Measurements from ENCODE around the gene TSC2. TPM values are rescaled to one million over a fixed set of nuclear protein-coding genes. Genes with fewer than 3 reads are reported as not detected.
"Not testable (repeated sequence)": the region's sequence is repeated elsewhere in the genome, so short reads cannot be mapped to it uniquely, and the experiment has no call there.

The TSC2 gene
- polyA plus RNA-seq, 1 donor (not counting 4 experiments of a cell fraction or from before 2014, with no cell fraction given): 22.6 TPM

GRCh38 chr16:2121325-2121724 is 73.5 kb downstream of the TSC2 start:
- Histone ChIP-seq H3K4me3 (ENCODE audit: control insufficient read depth in 2 of 3, extremely low read depth in 1 of 3, insufficient read depth in 2 of 3, low read depth in 1 of 3, low read length in 3 of 3) (peak overlapping the region in 1 of 3 experiments; percentile 48), H3K27ac (ENCODE audit: control insufficient read depth, insufficient read depth, low read length) (peak overlapping the region; percentile 33), H3K4me1 (ENCODE audit: control insufficient read depth, extremely low read depth, insufficient read depth, low read length) (peaks cover 34% of the 10 kb centered on the region), H3K79me2 (ENCODE audit: control insufficient read depth, insufficient read depth, low read length) (peaks cover 32% of the 10 kb centered on the region), H3K9ac (ENCODE audit: control insufficient read depth, extremely low read depth, insufficient read depth, low read length) (peak overlapping the region; percentile 36), H3K4me2 (ENCODE audit: control insufficient read depth, extremely low read depth, insufficient read depth, low read depth, low read length) (peak overlapping the region; percentile 44)
- H3K36me3 ChIP-seq (ENCODE audit: control insufficient read depth in 2 of 2, extremely low read depth in 1 of 2, insufficient read depth in 2 of 2, low read length in 2 of 2); H2AFZ ChIP-seq (ENCODE audit: control insufficient read depth, low read length); H3K9me3 ChIP-seq (ENCODE audit: control insufficient read depth, low read depth, low read length); H3K27me3 ChIP-seq (ENCODE audit: control insufficient read depth, extremely low read depth, insufficient read depth, low read length); H4K20me1 ChIP-seq (ENCODE audit: control insufficient read depth, extremely low read depth, insufficient read depth, low read length); dilution Hi-C loops (cut with MboI; ENCODE audit: extremely low pct_ligation_motif_present, low sequenced_read_pairs); DNase-seq (ENCODE audit: low read depth, low spot score); H3K9me1 ChIP-seq (ENCODE audit: control insufficient read depth, extremely low read depth, insufficient read depth, low read length): not testable (repeated sequence)
- peak; percentile 43 to 57 (median 50) for TF ChIP-seq CTCF (optimal IDR thresholded peaks at IDR 0.05 in 1 of 3, IDR thresholded peaks at IDR 0.05 in 1 of 3, conservative IDR thresholded peaks at IDR 0.05 in 1 of 3; ENCODE audit: extremely low read depth in 1 of 3, insufficient read depth in 2 of 3, low read length in 3 of 3)
- FAIRE-seq: peak; percentile 79

- Histone ChIP-seq H3K27me3 (ENCODE audit: control insufficient read depth, extremely low read depth, insufficient read depth, low read length) (no peaks in the 10 kb centered on the region), H3K4me1 (ENCODE audit: control insufficient read depth, extremely low read depth, insufficient read depth, low read length) (peaks cover 39% of the 10 kb centered on the region), H3K27ac (ENCODE audit: control insufficient read depth, insufficient read depth, low read length) (peak overlapping the region; percentile 33), H3K4me3 (ENCODE audit: control insufficient read depth in 2 of 3, extremely low read depth in 1 of 3, insufficient read depth in 2 of 3, low read depth in 1 of 3, low read length in 3 of 3) (peak overlapping the region in 2 of 3 experiments; percentile 1 to 48), H2AFZ (ENCODE audit: control insufficient read depth, low read length) (no peak overlapping the region), H3K4me2 (ENCODE audit: control insufficient read depth, extremely low read depth, insufficient read depth, low read depth, low read length) (peak overlapping the region; percentile 44), H4K20me1 (ENCODE audit: control insufficient read depth, extremely low read depth, insufficient read depth, low read length) (peaks cover 2% of the 10 kb centered on the region), H3K79me2 (ENCODE audit: control insufficient read depth, insufficient read depth, low read length) (peaks cover 37% of the 10 kb centered on the region), H3K9me3 (ENCODE audit: control insufficient read depth, low read depth, low read length) (no peaks in the 10 kb centered on the region), H3K36me3 (ENCODE audit: control insufficient read depth in 2 of 2, extremely low read depth in 1 of 2, insufficient read depth in 2 of 2, low read length in 2 of 2) (no peaks in the 10 kb centered on the region), H3K9ac (ENCODE audit: control insufficient read depth, extremely low read depth, insufficient read depth, low read length) (peak overlapping the region; percentile 36), H3K9me1 (ENCODE audit: control insufficient read depth, extremely low read depth, insufficient read depth, low read length) (no peaks in the 10 kb centered on the region)
- FAIRE-seq (peak; percentile 43), DNase-seq (ENCODE audit: low read depth, low spot score) (no peak)
- dilution Hi-C loops (cut with MboI; ENCODE audit: extremely low pct_ligation_motif_present, low sequenced_read_pairs): no loop called here
- TF ChIP-seq CTCF (optimal IDR thresholded peaks at IDR 0.05 in 1 of 3, IDR thresholded peaks at IDR 0.05 in 1 of 3, conservative IDR thresholded peaks at IDR 0.05 in 1 of 3; ENCODE audit: extremely low read depth in 1 of 3, insufficient read depth in 2 of 3, low read length in 3 of 3) (no peak), EZH2 (IDR thresholded peaks at IDR 0.05; ENCODE audit: low read length) (no peak)
Observed at GRCh38 chr16:2121853-2122252, 74.1 kb downstream of the TSC2 start.

All from keratinocyte (primary cell).